ENCODE measurements around the gene EN1. TPM values are rescaled to one million over a fixed set of nuclear protein-coding genes. Genes with fewer than 3 reads are reported as not detected.

EN1 gene
- total RNA-seq, 1 donor from 2014 or later = not detected

DNA sequence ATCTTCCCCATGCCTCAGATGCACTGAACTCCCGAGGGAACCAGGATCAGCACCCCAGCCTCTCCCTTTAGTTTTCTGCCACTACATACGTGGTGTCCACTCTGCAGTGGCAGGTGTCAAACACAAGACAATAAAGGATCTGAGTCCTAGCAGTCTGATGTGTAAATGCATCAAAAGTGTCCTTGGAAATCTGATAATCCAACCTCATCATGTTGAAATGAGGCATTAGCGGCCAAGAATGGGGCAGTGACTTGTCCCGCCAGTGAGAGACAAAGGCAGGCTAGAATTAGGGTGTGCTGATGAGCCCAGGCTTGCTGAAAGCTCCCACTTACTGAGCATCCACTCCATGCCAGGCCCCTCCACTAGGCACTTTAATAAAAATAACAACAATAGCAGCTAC is 52.9 kb downstream of the EN1 start:
- Histone ChIP-seq H3K27me3 (ENCODE audit: low read depth) (peaks cover 81% of the 10 kb centered on the region), H3K27ac (replicated peaks) (no peak overlapping the region), H3K36me3 (no peaks in the 10 kb centered on the region), H3K4me3 (no peak overlapping the region), H3K9me3 (replicated peaks) (no peaks in the 10 kb centered on the region), H3K4me1 (no peaks in the 10 kb centered on the region)
- DNase-seq = no peak
- intact Hi-C loops (cut with micrococcal nuclease) = no loop called here
- TF ChIP-seq, protein P1, sequence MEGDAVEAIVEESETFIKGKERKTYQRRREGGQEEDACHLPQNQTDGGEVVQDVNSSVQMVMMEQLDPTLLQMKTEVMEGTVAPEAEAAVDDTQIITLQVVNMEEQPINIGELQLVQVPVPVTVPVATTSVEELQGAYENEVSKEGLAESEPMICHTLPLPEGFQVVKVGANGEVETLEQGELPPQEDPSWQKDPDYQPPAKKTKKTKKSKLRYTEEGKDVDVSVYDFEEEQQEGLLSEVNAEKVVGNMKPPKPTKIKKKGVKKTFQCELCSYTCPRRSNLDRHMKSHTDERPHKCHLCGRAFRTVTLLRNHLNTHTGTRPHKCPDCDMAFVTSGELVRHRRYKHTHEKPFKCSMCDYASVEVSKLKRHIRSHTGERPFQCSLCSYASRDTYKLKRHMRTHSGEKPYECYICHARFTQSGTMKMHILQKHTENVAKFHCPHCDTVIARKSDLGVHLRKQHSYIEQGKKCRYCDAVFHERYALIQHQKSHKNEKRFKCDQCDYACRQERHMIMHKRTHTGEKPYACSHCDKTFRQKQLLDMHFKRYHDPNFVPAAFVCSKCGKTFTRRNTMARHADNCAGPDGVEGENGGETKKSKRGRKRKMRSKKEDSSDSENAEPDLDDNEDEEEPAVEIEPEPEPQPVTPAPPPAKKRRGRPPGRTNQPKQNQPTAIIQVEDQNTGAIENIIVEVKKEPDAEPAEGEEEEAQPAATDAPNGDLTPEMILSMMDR (IDR thresholded peaks at IDR 0.05; ENCODE audit: borderline replicate concordance) = no peak

Other genes starting within 250 kb of the EN1 start
- gene MARCO, start 94.5 kb upstream of the EN1 start, total RNA-seq = 7.0 TPM